Testis (tissue), 3 donors: Measurements from ENCODE around the gene BNC2. TPM values are rescaled to one million over a fixed set of nuclear protein-coding genes. Genes with fewer than 3 reads are reported as not detected.

Experiments
- DNase-seq: peaks from one replicate; pipeline ENCODE4 v3.0.0-alpha.2; 2019
- H3K27ac ChIP-seq, 2 donors: fragments of 200-600 bp; sonication (generic); one replicate each; pipeline ENCODE4 v1.5.1; 2019
- H3K27me3 ChIP-seq: fragments of 200-600 bp; sonication (generic); one replicate; pipeline ENCODE4 v1.5.1; 2019
- H3K36me3 ChIP-seq: fragments of 200-600 bp; sonication (generic); one replicate; pipeline ENCODE4 v1.5.1; 2017; ENCODE audit warnings: low read depth; ENCODE audit errors: missing control alignments
- H3K4me1 ChIP-seq: fragments of 200-600 bp; sonication (generic); one replicate; pipeline ENCODE4 v1.5.1; 2019
- H3K4me3 ChIP-seq, 2 donors: fragments of 200-600 bp; sonication (generic); one replicate each; pipeline ENCODE4 v1.5.1; 2017 to 2019
- H3K9me3 ChIP-seq: fragments of 200-600 bp; sonication (generic); one replicate; pipeline ENCODE4 v1.5.1; 2017
- CTCF ChIP-seq, 3 experiments: fragments of 450-650 bp in 2 of 3; fragments of 200-600 bp in 1 of 3; sonication (generic) in 1 of 3; IDR thresholded peaks; one replicate each; pipeline ENCODE4 v1.5.1; 2016 to 2019; ENCODE audit warnings: antibody characterized with exemption in 3 of 3, mild to moderate bottlenecking in 2 of 3, moderate library complexity in 1 of 3
- POLR2A ChIP-seq: fragments of 450-650 bp; IDR thresholded peaks from one replicate; pipeline ENCODE4 v1.6.1; 2017; ENCODE audit warnings: antibody characterized with exemption, mild to moderate bottlenecking, moderate library complexity
- WGBS, 2 donors: methylation state at CpG; one replicate each; pipeline ENCODE4 v1.1.5; 2018; 5-methylcytosine and 5-hydroxymethylcytosine counted together
- intact Hi-C: fragments of 100-400 bp; cut with DNase I; formaldehyde crosslinking; loops from one replicate; pipeline ENCODE4 v1.15.1; 2023; ENCODE audit warnings: low total_unique reads
- polyA plus RNA-seq: library from polyadenylated mRNA; stranded (reverse); fragments of 350-450 nt; fragmentation: Illumina TruSeq; extraction: RNeasy Lipid Tissue Mini Kit (QIAGEN cat#74804); gene quantifications from one replicate; pipeline ENCODE4 v1.2.3, GENCODE V29; 2014; ENCODE audit warnings: low read depth, low replicate concordance; ENCODE audit not compliant: insufficient read depth
- total RNA-seq, 2 donors: library from RNA; depleted of rRNA; stranded (reverse); fragments of >200 nt; gene quantifications; one replicate each; pipeline ENCODE4 v1.2.3, GENCODE V29; 2016

BNC2 gene
- total and polyA plus RNA-seq, 3 donors from 2014 or later, result 14.6 to 35.2 (median 32.0) TPM

GRCh38 chr9:16652582-16652981 is 217.9 kb downstream of the BNC2 start:
- Histone ChIP-seq H3K27me3 (no peaks in the 10 kb centered on the region), H3K9me3 (no peaks in the 10 kb centered on the region), H3K27ac (no peak overlapping the region), H3K36me3 (no peaks in the 10 kb centered on the region), H3K4me3 (no peak overlapping the region), H3K4me1 (no peaks in the 10 kb centered on the region)
- 59 to 69% methylated on average over 4 of the region's 4 CpGs for WGBS, 2 donors
- DNase-seq, result no peak
- intact Hi-C loops, result no loop called here
- TF ChIP-seq POLR2A (no peak), CTCF (IDR thresholded peaks at IDR 0.05) (no peak)

GRCh38 chr9:16651446-16651964 is 219.0 kb downstream of the BNC2 start:
- intact Hi-C loops, result no loop called here
- Histone ChIP-seq H3K4me1 (no peaks in the 10 kb centered on the region), H3K36me3 (no peaks in the 10 kb centered on the region), H3K27ac (no peak overlapping the region), H3K27me3 (no peaks in the 10 kb centered on the region), H3K4me3 (no peak overlapping the region), H3K9me3 (no peaks in the 10 kb centered on the region)
- no peak for DNase-seq
- WGBS, 2 donors, result 87 to 91% methylated on average over 5 of the region's 5 CpGs
- TF ChIP-seq CTCF (IDR thresholded peaks at IDR 0.05), result no peak
- no peak for TF ChIP-seq POLR2A

- H3K4me3 ChIP-seq, result no peak overlapping the region
- intact Hi-C loops, result no loop called here
- TF ChIP-seq CTCF (IDR thresholded peaks at IDR 0.05) (no peak), POLR2A (no peak)
- no peaks in the 10 kb centered on the region for H3K9me3 ChIP-seq
- H3K4me1 ChIP-seq, result no peaks in the 10 kb centered on the region
- DNase-seq, result no peak
- 89 to 93% methylated on average over 4 of the region's 4 CpGs for WGBS, 2 donors
- H3K36me3 ChIP-seq, result no peaks in the 10 kb centered on the region
- H3K27me3 ChIP-seq, result no peaks in the 10 kb centered on the region
- H3K27ac ChIP-seq, result no peak overlapping the region
These were observed 224.5 kb downstream of the BNC2 start for GRCh38 chr9:16645970-16646369.

- TF ChIP-seq POLR2A (no peak), CTCF (IDR thresholded peaks at IDR 0.05) (no peak)
- no peak overlapping the region for H3K27ac ChIP-seq
- no peaks in the 10 kb centered on the region for H3K27me3 ChIP-seq
- 65 to 77% methylated on average over 2 of the region's 2 CpGs for WGBS, 2 donors
- intact Hi-C loops, result no loop called here
- no peak overlapping the region for H3K4me3 ChIP-seq
- H3K9me3 ChIP-seq, result no peaks in the 10 kb centered on the region
- no peak for DNase-seq
- H3K4me1 ChIP-seq, result no peaks in the 10 kb centered on the region
- H3K36me3 ChIP-seq, result no peaks in the 10 kb centered on the region
These were observed 227.9 kb downstream of the BNC2 start for GRCh38 chr9:16642421-16643109.

GRCh38 chr9:16640649-16641048 is 229.8 kb downstream of the BNC2 start:
- H3K4me3 ChIP-seq, result no peak overlapping the region
- H3K4me1 ChIP-seq, result no peaks in the 10 kb centered on the region
- DNase-seq, result no peak
- no peaks in the 10 kb centered on the region for H3K9me3 ChIP-seq
- no peaks in the 10 kb centered on the region for H3K27me3 ChIP-seq
- no peaks in the 10 kb centered on the region for H3K36me3 ChIP-seq
- H3K27ac ChIP-seq, result no peak overlapping the region
- TF ChIP-seq POLR2A (no peak), CTCF (IDR thresholded peaks at IDR 0.05) (no peak)
- WGBS, 2 donors, result 79 to 95% methylated on average over 2 of the region's 2 CpGs
- intact Hi-C loops, result no loop called here
